ENCODE measurements around the gene NRG2.
A peak's percentile ranks its signal among the peaks of the same experiment; 100 is the strongest.

Gene NRG2

GRCh38 chr5:140049713-140050112 lies 6.6 kb upstream of the NRG2 start:
- Histone ChIP-seq H2BK5ac (ENCODE audit: low read length) (no peak overlapping the region), H3K36me3 (ENCODE audit: control insufficient read depth, insufficient read depth, low read length) (no peaks in the 10 kb centered on the region), H2AK5ac (ENCODE audit: low read length) (no peak overlapping the region), H3K4me3 (ENCODE audit: low read length) (no peak overlapping the region), H3K9ac (ENCODE audit: low read length) (no peak overlapping the region), H3K79me1 (ENCODE audit: low read length) (no peaks in the 10 kb centered on the region), H3K4me1 (ENCODE audit: control insufficient read depth, low read depth, low read length) (no peaks in the 10 kb centered on the region), H4K8ac (ENCODE audit: low read depth, low read length) (no peak overlapping the region), H3K27me3 (ENCODE audit: insufficient read depth, low read length, poor library complexity) (peaks cover 4% of the 10 kb centered on the region), H3K27ac (ENCODE audit: low read depth, low read length) (no peak overlapping the region), H2BK120ac (ENCODE audit: low read depth, low read length) (no peak overlapping the region), H3K18ac (ENCODE audit: low read length) (no peak overlapping the region), H3K4ac (ENCODE audit: low read depth, low read length) (no peak overlapping the region), H4K5ac (ENCODE audit: low read length) (no peak overlapping the region), H2BK15ac (replicated peaks; ENCODE audit: low read depth) (no peak overlapping the region), H3K79me2 (ENCODE audit: control insufficient read depth, insufficient read depth, low read length) (no peaks in the 10 kb centered on the region), H3K23ac (ENCODE audit: low read length) (no peak overlapping the region), H3K56ac (ENCODE audit: low read length) (no peak overlapping the region), H3K4me2 (ENCODE audit: low read length) (no peak overlapping the region)
- no peak for DNase-seq
- WGBS (ENCODE audit: extremely low coverage, insufficient coverage, low lambda C conversion rate), result no CpG with 5 or more reads among the region's 5 CpGs

- WGBS (ENCODE audit: extremely low coverage, insufficient coverage, low lambda C conversion rate), result no CpG with 5 or more reads among the region's 1 CpG
- Histone ChIP-seq H2BK120ac (ENCODE audit: low read depth, low read length) (no peak overlapping the region), H2AK5ac (ENCODE audit: low read length) (no peak overlapping the region), H4K5ac (ENCODE audit: low read length) (no peak overlapping the region), H3K9ac (ENCODE audit: low read length) (no peak overlapping the region), H3K23ac (ENCODE audit: low read length) (no peak overlapping the region), H3K27ac (ENCODE audit: low read depth, low read length) (no peak overlapping the region), H2BK5ac (ENCODE audit: low read length) (no peak overlapping the region), H3K56ac (ENCODE audit: low read length) (no peak overlapping the region), H3K36me3 (ENCODE audit: control insufficient read depth, insufficient read depth, low read length) (no peaks in the 10 kb centered on the region), H3K4ac (ENCODE audit: low read depth, low read length) (no peak overlapping the region), H4K8ac (ENCODE audit: low read depth, low read length) (no peak overlapping the region), H3K27me3 (ENCODE audit: insufficient read depth, low read length, poor library complexity) (peaks cover 8% of the 10 kb centered on the region), H3K18ac (ENCODE audit: low read length) (no peak overlapping the region), H3K4me1 (ENCODE audit: control insufficient read depth, low read depth, low read length) (no peaks in the 10 kb centered on the region), H2BK15ac (replicated peaks; ENCODE audit: low read depth) (no peak overlapping the region), H3K4me2 (ENCODE audit: low read length) (no peak overlapping the region), H3K4me3 (ENCODE audit: low read length) (no peak overlapping the region), H3K79me1 (ENCODE audit: low read length) (no peaks in the 10 kb centered on the region), H3K79me2 (ENCODE audit: control insufficient read depth, insufficient read depth, low read length) (no peaks in the 10 kb centered on the region)
- DNase-seq, result no peak
Measured at GRCh38 chr5:140049205-140049604, 6.1 kb upstream of the NRG2 start.

GRCh38 chr5:140044041-140044440 lies 942 bp upstream of the NRG2 start:
- H2BK120ac ChIP-seq (ENCODE audit: low read depth, low read length), result no peak overlapping the region
- H3K4ac ChIP-seq (ENCODE audit: low read depth, low read length), result no peak overlapping the region
- H2AK5ac ChIP-seq (ENCODE audit: low read length), result no peak overlapping the region
- no peak overlapping the region for H3K18ac ChIP-seq (ENCODE audit: low read length)
- H3K9ac ChIP-seq (ENCODE audit: low read length), result no peak overlapping the region
- no peak for DNase-seq
- no peaks in the 10 kb centered on the region for H3K4me1 ChIP-seq (ENCODE audit: control insufficient read depth, low read depth, low read length)
- peaks cover 41% of the 10 kb centered on the region for H3K27me3 ChIP-seq (ENCODE audit: insufficient read depth, low read length, poor library complexity)
- no peak overlapping the region for H4K8ac ChIP-seq (ENCODE audit: low read depth, low read length)
- no peak overlapping the region for H3K23ac ChIP-seq (ENCODE audit: low read length)
- H2BK15ac ChIP-seq (replicated peaks; ENCODE audit: low read depth), result no peak overlapping the region
- no peaks in the 10 kb centered on the region for H3K36me3 ChIP-seq (ENCODE audit: control insufficient read depth, insufficient read depth, low read length)
- H3K27ac ChIP-seq (ENCODE audit: low read depth, low read length), result no peak overlapping the region
- no peak overlapping the region for H2BK5ac ChIP-seq (ENCODE audit: low read length)
- no peak overlapping the region for H3K4me3 ChIP-seq (ENCODE audit: low read length)
- no peak overlapping the region for H3K56ac ChIP-seq (ENCODE audit: low read length)
- WGBS (ENCODE audit: extremely low coverage, insufficient coverage, low lambda C conversion rate), result no CpG with 5 or more reads among the region's 1 CpG
- no peak overlapping the region for H3K4me2 ChIP-seq (ENCODE audit: low read length)
- no peak overlapping the region for H4K5ac ChIP-seq (ENCODE audit: low read length)
- no peaks in the 10 kb centered on the region for H3K79me2 ChIP-seq (ENCODE audit: control insufficient read depth, insufficient read depth, low read length)
- H3K79me1 ChIP-seq (ENCODE audit: low read length), result no peaks in the 10 kb centered on the region

- Histone ChIP-seq H3K4me2 (ENCODE audit: low read length) (peak overlapping the region; percentile 53), H3K27ac (ENCODE audit: low read depth, low read length) (no peak overlapping the region), H3K79me2 (ENCODE audit: control insufficient read depth, insufficient read depth, low read length) (no peaks in the 10 kb centered on the region), H4K5ac (ENCODE audit: low read length) (no peak overlapping the region), H2BK120ac (ENCODE audit: low read depth, low read length) (no peak overlapping the region), H2AK5ac (ENCODE audit: low read length) (no peak overlapping the region), H3K56ac (ENCODE audit: low read length) (no peak overlapping the region), H2BK5ac (ENCODE audit: low read length) (no peak overlapping the region), H3K27me3 (ENCODE audit: insufficient read depth, low read length, poor library complexity) (peaks cover 41% of the 10 kb centered on the region), H3K18ac (ENCODE audit: low read length) (no peak overlapping the region), H3K23ac (ENCODE audit: low read length) (no peak overlapping the region), H2BK15ac (replicated peaks; ENCODE audit: low read depth) (no peak overlapping the region), H3K79me1 (ENCODE audit: low read length) (no peaks in the 10 kb centered on the region), H3K9ac (ENCODE audit: low read length) (peak overlapping the region; percentile 25), H3K4me1 (ENCODE audit: control insufficient read depth, low read depth, low read length) (no peaks in the 10 kb centered on the region), H3K4me3 (ENCODE audit: low read length) (no peak overlapping the region), H4K8ac (ENCODE audit: low read depth, low read length) (no peak overlapping the region), H3K4ac (ENCODE audit: low read depth, low read length) (no peak overlapping the region), H3K36me3 (ENCODE audit: control insufficient read depth, insufficient read depth, low read length) (no peaks in the 10 kb centered on the region)
- WGBS (ENCODE audit: extremely low coverage, insufficient coverage, low lambda C conversion rate), result no CpG with 5 or more reads among the region's 12 CpGs
- peak; percentile 72 for DNase-seq
Measured at GRCh38 chr5:140043508-140043872, 391 bp upstream of the NRG2 start.

GRCh38 chr5:140042393-140042642 lies 781 bp downstream of the NRG2 start:
- Histone ChIP-seq H3K56ac (ENCODE audit: low read length) (no peak overlapping the region), H3K36me3 (ENCODE audit: control insufficient read depth, insufficient read depth, low read length) (no peaks in the 10 kb centered on the region), H3K4ac (ENCODE audit: low read depth, low read length) (no peak overlapping the region), H2BK5ac (ENCODE audit: low read length) (no peak overlapping the region), H3K18ac (ENCODE audit: low read length) (no peak overlapping the region), H3K27ac (ENCODE audit: low read depth, low read length) (no peak overlapping the region), H3K27me3 (ENCODE audit: insufficient read depth, low read length, poor library complexity) (peaks cover 41% of the 10 kb centered on the region), H3K9ac (ENCODE audit: low read length) (no peak overlapping the region), H3K79me2 (ENCODE audit: control insufficient read depth, insufficient read depth, low read length) (no peaks in the 10 kb centered on the region), H4K5ac (ENCODE audit: low read length) (no peak overlapping the region), H3K4me2 (ENCODE audit: low read length) (no peak overlapping the region), H3K79me1 (ENCODE audit: low read length) (no peaks in the 10 kb centered on the region), H2BK15ac (replicated peaks; ENCODE audit: low read depth) (no peak overlapping the region), H3K23ac (ENCODE audit: low read length) (no peak overlapping the region), H3K4me3 (ENCODE audit: low read length) (no peak overlapping the region), H4K8ac (ENCODE audit: low read depth, low read length) (no peak overlapping the region), H2AK5ac (ENCODE audit: low read length) (no peak overlapping the region), H3K4me1 (ENCODE audit: control insufficient read depth, low read depth, low read length) (no peaks in the 10 kb centered on the region), H2BK120ac (ENCODE audit: low read depth, low read length) (no peak overlapping the region)
- no peak for DNase-seq
- no CpG with 5 or more reads among the region's 19 CpGs for WGBS (ENCODE audit: extremely low coverage, insufficient coverage, low lambda C conversion rate)

- Histone ChIP-seq H3K36me3 (ENCODE audit: control insufficient read depth, insufficient read depth, low read length) (no peaks in the 10 kb centered on the region), H3K18ac (ENCODE audit: low read length) (no peak overlapping the region), H4K5ac (ENCODE audit: low read length) (no peak overlapping the region), H3K27me3 (ENCODE audit: insufficient read depth, low read length, poor library complexity) (peaks cover 43% of the 10 kb centered on the region), H3K4me1 (ENCODE audit: control insufficient read depth, low read depth, low read length) (no peaks in the 10 kb centered on the region), H2AK5ac (ENCODE audit: low read length) (no peak overlapping the region), H2BK5ac (ENCODE audit: low read length) (no peak overlapping the region), H4K8ac (ENCODE audit: low read depth, low read length) (no peak overlapping the region), H3K4me3 (ENCODE audit: low read length) (no peak overlapping the region), H3K56ac (ENCODE audit: low read length) (peak overlapping the region; percentile 56), H3K79me2 (ENCODE audit: control insufficient read depth, insufficient read depth, low read length) (no peaks in the 10 kb centered on the region), H3K23ac (ENCODE audit: low read length) (no peak overlapping the region), H2BK15ac (replicated peaks; ENCODE audit: low read depth) (no peak overlapping the region), H3K79me1 (ENCODE audit: low read length) (no peaks in the 10 kb centered on the region), H2BK120ac (ENCODE audit: low read depth, low read length) (no peak overlapping the region), H3K9ac (ENCODE audit: low read length) (no peak overlapping the region), H3K27ac (ENCODE audit: low read depth, low read length) (no peak overlapping the region), H3K4ac (ENCODE audit: low read depth, low read length) (no peak overlapping the region), H3K4me2 (ENCODE audit: low read length) (no peak overlapping the region)
- DNase-seq, result peak; percentile 25
- no CpG with 5 or more reads among the region's 34 CpGs for whole genome bisulfite sequencing (ENCODE audit: extremely low coverage, insufficient coverage, low lambda C conversion rate)
Measured at GRCh38 chr5:140041492-140042392, 1.4 kb downstream of the NRG2 start.

Data from mesendoderm (in vitro differentiated cells).